GM23248 (cell line): Measurements from ENCODE around the gene SH3D19. TPM values are rescaled to one million over a fixed set of nuclear protein-coding genes. Genes with fewer than 3 reads are reported as not detected.
A peak's percentile ranks its signal among the peaks of the same experiment; 100 is the strongest.

Experiments
- DNase-seq: peaks from one replicate; pipeline ENCODE4 v3.0.0-alpha.2; 2015
- H2AFZ ChIP-seq: fragments of 200-600 bp; sonication (generic); 2 replicates; pipeline ENCODE4 v1.6.1; 2016; ENCODE audit warnings: antibody characterized with exemption
- H3F3A ChIP-seq: fragments of 200-600 bp; sonication (generic); 2 replicates; pipeline ENCODE4 v1.6.1; 2016; ENCODE audit warnings: mild to moderate bottlenecking, antibody characterized with exemption, mixed run types; ENCODE audit not compliant: insufficient read depth
- H3K27ac ChIP-seq: fragments of 200-600 bp; sonication (generic); 2 replicates; pipeline ENCODE4 v1.5.1; 2016; ENCODE audit warnings: mild to moderate bottlenecking
- H3K27me3 ChIP-seq: fragments of 200-600 bp; sonication (generic); replicated peaks from 2 replicates; pipeline ENCODE4 v1.6.1; 2016; ENCODE audit warnings: mild to moderate bottlenecking; ENCODE audit not compliant: insufficient read depth
- H3K36me3 ChIP-seq: fragments of 200-600 bp; sonication (generic); 2 replicates; pipeline ENCODE4 v1.6.1; 2016; ENCODE audit warnings: low read depth, mild to moderate bottlenecking
- H3K4me1 ChIP-seq: fragments of 200-600 bp; sonication (generic); 2 replicates; pipeline ENCODE4 v1.6.1; 2016; ENCODE audit warnings: mild to moderate bottlenecking; ENCODE audit not compliant: insufficient read depth
- H3K4me2 ChIP-seq: fragments of 200-600 bp; sonication (generic); one replicate; pipeline ENCODE4 v1.6.1; 2016; ENCODE audit warnings: mild to moderate bottlenecking; ENCODE audit not compliant: unreplicated experiment
- H3K4me3 ChIP-seq: fragments of 200-600 bp; sonication (generic); 2 replicates; pipeline ENCODE4 v1.5.1; 2016; ENCODE audit warnings: mild to moderate bottlenecking
- H3K79me2 ChIP-seq: fragments of 200-600 bp; sonication (generic); 2 replicates; pipeline ENCODE4 v1.6.1; 2016; ENCODE audit warnings: mild to moderate bottlenecking; ENCODE audit not compliant: insufficient read depth
- H3K9ac ChIP-seq: fragments of 200-600 bp; sonication (generic); 2 replicates; pipeline ENCODE4 v1.6.1; 2016; ENCODE audit warnings: mild to moderate bottlenecking
- H3K9me2 ChIP-seq: fragments of 200-600 bp; sonication (generic); 2 replicates; pipeline ENCODE4 v1.6.1; 2016; ENCODE audit warnings: mixed run types, mild to moderate bottlenecking, moderate library complexity; ENCODE audit not compliant: insufficient read depth
- H3K9me3 ChIP-seq: fragments of 200-600 bp; sonication (generic); one replicate; pipeline ENCODE4 v1.6.1; 2017; ENCODE audit warnings: low read depth
- H4K20me1 ChIP-seq: fragments of 200-600 bp; sonication (generic); 2 replicates; pipeline ENCODE4 v1.6.0; 2016; ENCODE audit not compliant: insufficient read depth
- EZH2 ChIP-seq: fragments of 200-600 bp; sonication (generic); IDR thresholded peaks from 2 replicates; pipeline ENCODE4 v1.6.1; 2018; ENCODE audit warnings: antibody characterized with exemption, mild to moderate bottlenecking; ENCODE audit not compliant: insufficient read depth, poor library complexity, severe bottlenecking
- EZH2phosphoT487 ChIP-seq: fragments of 200-600 bp; sonication (generic); IDR thresholded peaks from 2 replicates; pipeline ENCODE4 v1.6.1; 2018; ENCODE audit warnings: antibody characterized with exemption, moderate library complexity, mild to moderate bottlenecking, low read depth; ENCODE audit not compliant: insufficient read depth
- WGBS, 2 experiments: methylation state at CpG; one replicate each; pipeline ENCODE4 v1.1.6; 2015 to 2017; ENCODE audit warnings: low lambda C conversion rate in 2 of 2, low coverage in 1 of 2; ENCODE audit errors: missing lambda C conversion rate in 2 of 2; 5-methylcytosine and 5-hydroxymethylcytosine counted together
- in situ Hi-C: fragments of 300-500 bp; cut with MboI; formaldehyde crosslinking; loops from 2 replicates; pipeline ENCODE4 v1.15.0; 2020
- polyA plus RNA-seq: library from polyadenylated mRNA; unstranded; fragments of >200 nt; fragmentation: Nextera tagmentation; extraction: Ambion mirVana; gene quantifications from 2 replicates; pipeline ENCODE4 v1.2.1, GENCODE V29; 2016
- total RNA-seq: library from RNA; depleted of rRNA; stranded (reverse); fragments of >200 nt; shearing (Covaris generic); gene quantifications from 2 replicates; pipeline ENCODE4 v1.2.3, GENCODE V29; 2014

SH3D19 gene
- total and polyA plus RNA-seq, 2 experiments from 2014 or later: 29.1 to 47.8 TPM

- no peaks in the 10 kb centered on the region for H3K27me3 ChIP-seq
- H3K27ac ChIP-seq: peak overlapping the region; percentile 90
- no peaks in the 10 kb centered on the region for H3K36me3 ChIP-seq
- H4K20me1 ChIP-seq: no peaks in the 10 kb centered on the region
- H3K9ac ChIP-seq: peak overlapping the region; percentile 84
- peaks cover 33% of the 10 kb centered on the region for H3K4me1 ChIP-seq
- H3K9me3 ChIP-seq: no peaks in the 10 kb centered on the region
- peaks cover 30% of the 10 kb centered on the region for H3F3A ChIP-seq
- peak overlapping the region; percentile 77 for H2AFZ ChIP-seq
- peak; percentile 42 for DNase-seq
- peaks cover 35% of the 10 kb centered on the region for H3K79me2 ChIP-seq
- in situ Hi-C loops: no loop called here
- WGBS, 2 experiments: 0 to 4% methylated on average over 1 of the region's 1 CpG
- no peaks in the 10 kb centered on the region for H3K9me2 ChIP-seq
- no peak for TF ChIP-seq EZH2phosphoT487
- TF ChIP-seq EZH2: no peak
- H3K4me3 ChIP-seq: peak overlapping the region; percentile 86
- H3K4me2 ChIP-seq: peak overlapping the region; percentile 97
These were observed 98.2 kb downstream of the SH3D19 start for GRCh38 chr4:151227172-151227571.

- DNase-seq: peak; percentile 90
- Histone ChIP-seq H3K27ac (peak overlapping the region; percentile 90), H3K4me1 (peaks cover 33% of the 10 kb centered on the region), H3F3A (peaks cover 30% of the 10 kb centered on the region), H4K20me1 (no peaks in the 10 kb centered on the region), H3K4me3 (peak overlapping the region; percentile 86), H3K9me2 (no peaks in the 10 kb centered on the region), H3K27me3 (no peaks in the 10 kb centered on the region), H3K9ac (peak overlapping the region; percentile 84), H3K9me3 (no peaks in the 10 kb centered on the region), H3K36me3 (no peaks in the 10 kb centered on the region), H2AFZ (peak overlapping the region; percentile 77), H3K4me2 (peak overlapping the region; percentile 97), H3K79me2 (peaks cover 44% of the 10 kb centered on the region)
- in situ Hi-C loops: no loop called here
- TF ChIP-seq EZH2phosphoT487 (no peak), EZH2 (no peak)
- WGBS, 2 experiments: 4 to 5% methylated on average over 10 of the region's 10 CpGs
These were observed 99.1 kb downstream of the SH3D19 start for GRCh38 chr4:151226004-151226932.

- TF ChIP-seq EZH2 (no peak), EZH2phosphoT487 (no peak)
- in situ Hi-C loops: no loop called here
- whole genome bisulfite sequencing, 2 experiments: 60 to 62% methylated on average over 4 of the region's 4 CpGs
These were observed 101.9 kb downstream of the SH3D19 start for GRCh38 chr4:151223465-151223864.

GRCh38 chr4:151219948-151220347 lies 105.5 kb downstream of the SH3D19 start:
- in situ Hi-C loops: no loop called here

More at GRCh38 chr4:151223465-151223864, 101.9 kb downstream of the SH3D19 start:
- Histone ChIP-seq H3K4me1 (peaks cover 35% of the 10 kb centered on the region), H3F3A (peaks cover 26% of the 10 kb centered on the region), H3K27ac (no peak overlapping the region), H2AFZ (no peak overlapping the region), H3K4me3 (no peak overlapping the region), H3K9ac (no peak overlapping the region), H3K27me3 (no peaks in the 10 kb centered on the region), H3K9me2 (no peaks in the 10 kb centered on the region), H3K36me3 (peaks cover 11% of the 10 kb centered on the region; the same call in 1 of the 2 replicates), H3K79me2 (peaks cover 70% of the 10 kb centered on the region), H4K20me1 (no peaks in the 10 kb centered on the region), H3K4me2 (no peak overlapping the region), H3K9me3 (no peaks in the 10 kb centered on the region)
- no peak for DNase-seq

More at GRCh38 chr4:151219948-151220347, 105.5 kb downstream of the SH3D19 start:
- Histone ChIP-seq H3K36me3 (peaks cover 11% of the 10 kb centered on the region; the same call in 1 of the 2 replicates), H3K27ac (no peak overlapping the region), H3K9me2 (no peaks in the 10 kb centered on the region), H2AFZ (no peak overlapping the region), H3K4me3 (no peak overlapping the region), H3K79me2 (peaks cover 92% of the 10 kb centered on the region), H4K20me1 (no peaks in the 10 kb centered on the region), H3K9ac (no peak overlapping the region), H3K4me1 (peaks cover 12% of the 10 kb centered on the region), H3F3A (no peaks in the 10 kb centered on the region; the same call in 1 of the 2 replicates), H3K4me2 (no peak overlapping the region), H3K27me3 (no peaks in the 10 kb centered on the region), H3K9me3 (no peaks in the 10 kb centered on the region)
- TF ChIP-seq EZH2: no peak
- no peak for TF ChIP-seq EZH2phosphoT487
- WGBS, 2 experiments: 63 to 72% methylated on average over 2 of the region's 2 CpGs
- no peak for DNase-seq
